HG02884 (cell line): ENCODE data around the gene TBC1D3B.
"Not testable (repeated sequence)": the region's sequence is repeated elsewhere in the genome, so short reads cannot be mapped to it uniquely, and the experiment has no call there.

ENCODE experiments used
- ATAC-seq: cut with Tn5 transposase; IDR thresholded peaks from one replicate; pipeline ENCODE4 v1.9.1; 2021; ENCODE audit warnings: mild to moderate bottlenecking, moderate library complexity; ENCODE audit not compliant: unreplicated experiment

TBC1D3B gene

DNA sequence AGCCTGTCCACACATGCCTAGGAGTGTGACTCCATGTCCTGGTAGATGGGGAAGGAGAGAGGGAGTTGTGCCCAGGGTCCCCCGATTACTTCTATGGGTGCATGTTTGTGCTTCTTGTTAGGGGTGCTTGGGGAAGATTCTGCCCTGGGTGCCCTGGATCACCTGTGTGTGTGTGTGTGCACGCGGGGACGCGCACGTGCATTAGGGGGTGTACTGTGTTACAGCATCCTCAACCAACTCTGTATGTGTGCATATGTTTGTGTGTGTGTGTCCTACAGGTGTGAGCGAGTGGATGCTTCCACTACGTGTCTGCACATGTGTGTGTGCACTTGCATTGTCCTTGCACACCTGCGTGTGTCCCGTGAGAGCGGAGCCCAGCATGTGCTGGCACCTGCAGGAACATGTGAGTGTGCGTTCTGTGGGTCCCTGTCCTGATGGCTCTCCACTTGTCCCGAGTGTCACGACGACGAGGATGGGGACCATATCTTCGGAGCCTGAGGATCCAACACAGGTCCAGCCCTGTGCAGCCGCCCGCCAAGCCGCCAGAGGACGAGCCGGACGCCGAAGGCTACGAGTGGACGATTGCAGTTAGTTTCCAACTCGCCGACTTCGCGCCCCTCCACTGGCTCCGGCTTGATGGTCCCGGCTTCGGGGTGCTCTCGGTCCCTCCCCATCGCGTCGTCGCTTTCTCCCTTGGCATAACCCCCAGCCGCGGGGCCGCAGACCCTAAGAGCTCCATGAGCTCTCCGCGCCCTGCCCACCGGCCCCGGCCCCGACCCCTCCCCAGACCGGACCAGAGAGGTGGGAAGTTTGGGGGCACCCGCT is 6.0 kb upstream of the TBC1D3B start:
- no peak for ATAC-seq

GRCh38 chr17:36181446-36182175 is 5.2 kb upstream of the TBC1D3B start:
- ATAC-seq = not testable (repeated sequence)

- ATAC-seq = not testable (repeated sequence)
Observed at GRCh38 chr17:36168836-36169235, 7.6 kb downstream of the TBC1D3B start.

- ATAC-seq = no peak
Observed at GRCh38 chr17:36153895-36154610, 22.4 kb downstream of the TBC1D3B start.

GRCh38 chr17:36152639-36153120 is 23.8 kb downstream of the TBC1D3B start:
- ATAC-seq = no peak

GRCh38 chr17:36151891-36152638 is 24.4 kb downstream of the TBC1D3B start:
- no peak for ATAC-seq

GRCh38 chr17:36149296-36149820 is 27.1 kb downstream of the TBC1D3B start:
- no peak for ATAC-seq

GRCh38 chr17:36148559-36149295 is 27.7 kb downstream of the TBC1D3B start:
- ATAC-seq = no peak

DNA sequence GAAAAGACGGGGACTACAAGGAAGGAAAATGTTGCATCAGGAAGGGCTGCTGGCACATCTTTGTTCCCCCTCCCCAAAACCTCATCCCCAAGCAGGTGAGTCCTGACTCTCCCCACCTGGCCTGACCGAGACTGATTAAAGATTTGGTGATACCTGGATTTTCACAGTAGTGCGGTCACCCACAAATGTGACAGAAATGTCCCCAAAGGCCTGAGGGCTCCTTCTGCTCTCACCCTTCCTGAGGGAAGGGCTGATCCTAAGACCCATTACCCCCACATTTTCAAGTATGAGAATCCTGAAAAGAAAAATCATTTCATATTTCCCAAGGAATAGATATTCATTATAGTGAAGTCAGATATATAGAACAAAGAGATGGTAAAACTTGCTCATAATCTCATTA is 28.8 kb downstream of the TBC1D3B start:
- no peak for ATAC-seq

DNA sequence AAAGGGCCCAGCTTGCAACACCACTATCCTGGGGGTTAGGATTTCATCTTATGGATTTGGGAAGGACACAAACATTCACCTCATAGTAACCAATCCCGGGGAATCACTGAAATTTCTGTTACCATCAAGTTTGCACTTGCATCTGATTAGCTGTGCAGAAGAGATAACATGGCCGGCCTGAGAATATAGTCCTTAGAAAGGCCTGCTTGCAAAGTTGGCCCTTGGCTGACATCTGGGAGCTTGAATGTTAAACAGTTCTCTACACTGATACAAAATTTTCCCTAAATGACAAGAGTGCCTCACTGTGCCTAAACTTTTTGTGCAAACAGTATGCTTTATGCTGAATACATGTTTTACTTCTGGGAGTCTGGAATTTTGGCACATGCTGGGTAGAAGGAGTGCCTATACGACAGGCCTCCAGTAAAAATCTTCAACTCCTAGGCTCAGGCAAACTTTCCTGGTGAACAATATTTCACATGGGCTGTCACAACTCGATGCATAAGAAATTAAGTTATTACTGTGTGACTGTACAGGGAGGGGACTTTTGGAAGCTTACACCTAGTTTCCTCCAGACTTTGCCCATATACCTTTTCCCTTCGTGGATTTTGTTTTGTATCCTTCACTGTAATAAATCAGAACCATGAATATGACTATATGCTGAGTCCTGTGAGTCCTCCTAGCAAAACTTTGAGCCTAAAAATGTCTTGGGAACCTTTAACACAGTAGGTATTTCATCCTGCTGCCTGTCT is 31.3 kb downstream of the TBC1D3B start:
- ATAC-seq = no peak

DNA sequence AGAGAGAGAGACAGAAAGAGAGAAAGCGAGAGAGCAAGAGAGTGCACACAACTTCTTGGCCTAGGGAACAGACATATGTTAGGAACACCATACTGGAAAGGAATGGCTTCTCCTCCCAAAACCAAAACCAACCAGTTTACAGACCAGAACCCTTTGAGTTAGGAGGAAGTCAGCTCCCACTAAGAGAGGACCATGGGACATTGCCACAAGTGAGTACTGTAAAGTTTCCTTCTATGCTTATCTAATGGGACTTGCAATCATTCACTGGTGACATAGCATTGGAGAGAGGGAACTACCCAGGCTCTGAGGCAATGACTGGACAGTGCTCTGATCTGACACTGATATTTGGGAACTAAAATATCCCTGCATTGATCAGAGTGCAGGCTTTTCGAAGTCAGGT is 32.4 kb downstream of the TBC1D3B start:
- ATAC-seq = no peak

GRCh38 chr17:36142806-36143205 is 33.6 kb downstream of the TBC1D3B start:
- ATAC-seq = no peak

DNA sequence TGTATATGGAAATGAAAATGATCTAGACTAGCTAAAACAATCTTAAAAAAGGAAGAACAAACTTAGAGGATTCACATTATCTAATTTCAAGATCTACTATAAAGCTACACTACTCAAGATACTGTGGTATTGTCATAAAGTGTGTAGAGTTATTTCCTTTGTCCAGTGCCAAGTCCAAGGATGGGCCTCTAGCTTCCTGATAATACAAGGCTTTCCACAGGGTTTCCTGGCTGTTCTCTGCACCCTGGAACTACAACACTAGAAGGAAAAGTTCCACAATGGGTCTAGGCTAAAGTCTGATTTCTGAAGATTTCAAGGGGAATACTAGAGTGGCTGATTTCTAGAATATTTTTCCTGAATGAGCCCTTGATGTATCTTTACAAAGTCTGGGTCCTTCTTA is 34.2 kb downstream of the TBC1D3B start:
- ATAC-seq = no peak

DNA sequence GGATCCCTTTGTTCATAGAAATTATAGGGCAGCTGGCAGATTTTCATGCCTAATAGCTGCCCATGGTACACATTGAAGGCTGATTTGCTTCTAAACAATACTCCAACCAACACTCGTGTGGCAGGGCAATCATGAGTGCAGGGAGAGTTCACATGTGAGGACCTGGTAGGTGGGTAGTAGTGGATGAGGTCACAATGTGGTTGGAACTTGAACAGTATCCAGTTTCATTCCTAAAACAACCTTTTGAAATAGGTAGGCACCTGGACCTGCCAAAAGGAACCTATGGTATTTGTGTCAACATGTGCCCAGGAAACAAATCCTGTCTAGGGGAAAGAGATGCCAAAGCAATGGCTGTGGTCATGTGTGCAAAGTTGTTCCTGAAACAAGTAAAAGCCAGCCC is 40.0 kb downstream of the TBC1D3B start:
- ATAC-seq = no peak

- no peak for ATAC-seq
Observed at GRCh38 chr17:36136036-36136435, 40.4 kb downstream of the TBC1D3B start.

DNA sequence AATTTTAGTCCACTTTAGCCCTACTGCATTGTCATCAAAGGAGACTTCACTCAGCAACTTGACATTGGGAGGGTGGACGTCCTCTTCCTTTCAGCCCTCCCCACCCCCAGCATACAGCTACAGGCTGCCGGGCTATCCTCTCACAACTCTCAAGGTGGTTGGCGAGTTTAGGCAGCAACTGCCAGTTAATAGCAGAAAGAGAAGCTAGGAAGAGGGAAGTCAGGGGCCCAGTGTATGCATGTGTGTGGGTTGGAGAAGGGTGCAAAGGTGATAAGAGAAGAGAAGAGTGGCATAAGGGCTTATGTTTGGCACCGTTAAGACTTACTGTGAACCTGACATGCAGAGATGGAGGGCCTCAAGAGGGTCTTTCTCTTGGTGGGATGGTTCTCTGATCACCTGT is 41.0 kb downstream of the TBC1D3B start:
- no peak for ATAC-seq

GRCh38 chr17:36133602-36134236 is 42.7 kb downstream of the TBC1D3B start:
- no peak for ATAC-seq

DNA sequence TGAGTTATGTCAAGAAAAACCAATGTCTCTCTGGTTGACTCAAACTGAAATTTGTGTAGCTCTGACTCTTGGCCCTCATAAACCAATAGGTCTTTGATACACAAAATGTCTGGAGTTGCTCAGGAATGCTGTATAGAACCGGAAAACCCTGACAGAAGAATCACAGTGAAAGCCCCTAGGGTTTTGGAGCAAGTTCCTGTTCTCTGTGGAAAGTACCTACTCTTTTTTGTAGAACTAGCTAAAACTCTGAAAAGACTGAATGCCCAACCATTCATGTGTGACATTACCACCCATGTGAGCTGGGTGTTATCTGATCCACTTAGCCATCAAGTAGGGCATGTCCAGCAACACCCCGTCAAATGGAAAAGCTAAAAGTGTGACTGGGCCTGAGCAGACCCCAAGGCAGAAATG is 44.0 kb downstream of the TBC1D3B start:
- no peak for ATAC-seq

DNA sequence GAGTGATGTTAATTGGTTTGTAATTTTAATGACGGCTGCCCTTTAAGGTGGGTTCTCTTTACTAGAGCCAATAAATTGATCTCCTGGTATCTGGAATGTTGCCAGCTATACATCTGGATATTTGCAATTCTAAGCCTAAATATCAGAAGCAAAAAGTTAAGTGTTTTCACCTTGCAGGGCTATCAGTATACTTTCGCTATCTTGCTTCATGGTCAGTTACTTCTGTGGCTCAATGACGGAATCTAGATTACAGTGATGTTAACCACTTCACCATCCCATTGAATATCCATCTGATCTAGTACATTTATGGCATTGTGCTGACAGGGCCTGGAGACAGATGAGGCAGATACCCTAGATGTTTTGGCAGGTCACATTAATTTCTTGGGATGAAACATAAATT is 44.5 kb downstream of the TBC1D3B start:
- no peak for ATAC-seq
